Subcutaneous adipose tissue (tissue), 4 donors: ENCODE results near the gene LIG1. TPM values are rescaled to one million over a fixed set of nuclear protein-coding genes. Genes with fewer than 3 reads are reported as not detected.

ENCODE experiments used
- total RNA-seq, 4 donors: library from RNA; depleted of rRNA; stranded (reverse); fragments of >200 nt; gene quantifications; one replicate each; pipeline ENCODE4 v1.1.0, GENCODE V29; 2016
- TF ChIP-seq, protein P1 (sequence below): fragments of 450-650 bp; IDR thresholded peaks from one replicate; pipeline ENCODE4 v1.5.1; 2016; ENCODE audit warnings: low read depth, mild to moderate bottlenecking, control low read depth, antibody characterized with exemption, moderate library complexity

LIG1 gene
- total RNA-seq, 4 donors from 2014 or later = 2.3 to 22.0 (median 8.5) TPM

DNA sequence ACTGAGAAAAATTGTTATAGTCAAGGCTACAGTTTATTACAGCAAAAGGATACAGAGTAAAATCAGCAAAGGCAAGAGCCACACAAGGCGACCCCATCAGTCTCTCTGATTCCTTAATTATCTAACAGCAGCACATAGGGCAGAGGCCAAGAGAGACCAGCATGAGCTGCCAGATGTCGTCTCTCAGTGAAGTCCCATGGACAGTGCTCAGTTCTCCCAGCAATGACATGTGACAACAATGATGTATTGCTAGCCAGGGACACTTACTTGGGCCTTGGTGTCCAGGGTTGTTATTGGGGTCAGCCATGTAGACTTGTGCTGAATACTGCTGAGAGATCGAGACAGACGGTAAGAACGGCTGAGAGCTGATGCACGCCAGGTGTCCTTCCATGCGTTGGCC, 22.6 kb upstream of the LIG1 start:
- TF ChIP-seq, protein P1, sequence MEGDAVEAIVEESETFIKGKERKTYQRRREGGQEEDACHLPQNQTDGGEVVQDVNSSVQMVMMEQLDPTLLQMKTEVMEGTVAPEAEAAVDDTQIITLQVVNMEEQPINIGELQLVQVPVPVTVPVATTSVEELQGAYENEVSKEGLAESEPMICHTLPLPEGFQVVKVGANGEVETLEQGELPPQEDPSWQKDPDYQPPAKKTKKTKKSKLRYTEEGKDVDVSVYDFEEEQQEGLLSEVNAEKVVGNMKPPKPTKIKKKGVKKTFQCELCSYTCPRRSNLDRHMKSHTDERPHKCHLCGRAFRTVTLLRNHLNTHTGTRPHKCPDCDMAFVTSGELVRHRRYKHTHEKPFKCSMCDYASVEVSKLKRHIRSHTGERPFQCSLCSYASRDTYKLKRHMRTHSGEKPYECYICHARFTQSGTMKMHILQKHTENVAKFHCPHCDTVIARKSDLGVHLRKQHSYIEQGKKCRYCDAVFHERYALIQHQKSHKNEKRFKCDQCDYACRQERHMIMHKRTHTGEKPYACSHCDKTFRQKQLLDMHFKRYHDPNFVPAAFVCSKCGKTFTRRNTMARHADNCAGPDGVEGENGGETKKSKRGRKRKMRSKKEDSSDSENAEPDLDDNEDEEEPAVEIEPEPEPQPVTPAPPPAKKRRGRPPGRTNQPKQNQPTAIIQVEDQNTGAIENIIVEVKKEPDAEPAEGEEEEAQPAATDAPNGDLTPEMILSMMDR = no peak

DNA sequence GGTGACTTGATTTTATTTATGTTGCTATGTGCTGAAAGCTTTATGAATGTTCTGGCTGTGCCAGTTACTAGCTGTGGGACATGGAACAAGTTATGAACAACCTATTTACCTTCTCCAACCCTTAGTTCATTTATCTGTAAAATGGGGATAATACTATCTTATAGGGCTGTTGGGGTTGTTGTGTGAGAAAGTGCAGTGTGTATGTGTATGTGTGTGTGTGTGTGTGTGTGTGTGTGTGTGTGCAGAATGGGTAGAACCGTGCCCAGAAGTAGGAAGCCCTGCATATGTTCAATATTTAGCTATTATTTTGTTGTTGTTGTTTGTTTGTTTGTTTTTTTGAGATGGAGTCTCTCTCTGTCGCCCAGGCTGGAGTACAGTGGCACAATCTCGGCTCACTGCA, 20.7 kb upstream of the LIG1 start:
- TF ChIP-seq, protein P1 = no peak

DNA sequence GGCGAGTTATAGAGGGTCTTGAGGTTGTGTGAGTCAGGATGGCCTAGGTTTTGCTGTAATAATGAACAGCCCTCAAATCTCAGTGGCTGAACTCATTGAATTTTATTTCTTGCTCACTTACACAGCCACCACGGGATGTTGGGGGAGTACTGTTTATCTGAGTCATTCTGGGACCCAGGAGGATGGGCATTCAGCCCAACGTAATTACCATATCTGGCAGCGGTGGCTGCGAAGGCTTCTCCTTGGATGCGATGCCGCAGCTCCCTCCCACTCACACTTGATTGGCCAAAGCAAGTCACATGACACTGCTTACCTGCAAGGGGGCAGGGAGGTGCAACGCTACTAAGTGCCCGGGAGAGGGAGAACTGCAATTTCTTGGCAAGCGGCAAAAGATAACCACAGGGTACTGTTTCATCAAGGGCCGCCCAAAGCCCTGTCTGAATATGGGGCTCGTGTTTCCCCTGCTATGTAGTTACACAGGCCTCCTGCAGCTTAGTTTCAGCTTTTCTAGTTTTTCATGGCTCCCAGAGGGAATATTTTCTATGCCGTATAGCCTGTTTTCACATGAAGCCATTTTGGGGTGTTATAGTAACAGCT, 20.2 kb upstream of the LIG1 start:
- TF ChIP-seq, protein P1 = no peak

DNA sequence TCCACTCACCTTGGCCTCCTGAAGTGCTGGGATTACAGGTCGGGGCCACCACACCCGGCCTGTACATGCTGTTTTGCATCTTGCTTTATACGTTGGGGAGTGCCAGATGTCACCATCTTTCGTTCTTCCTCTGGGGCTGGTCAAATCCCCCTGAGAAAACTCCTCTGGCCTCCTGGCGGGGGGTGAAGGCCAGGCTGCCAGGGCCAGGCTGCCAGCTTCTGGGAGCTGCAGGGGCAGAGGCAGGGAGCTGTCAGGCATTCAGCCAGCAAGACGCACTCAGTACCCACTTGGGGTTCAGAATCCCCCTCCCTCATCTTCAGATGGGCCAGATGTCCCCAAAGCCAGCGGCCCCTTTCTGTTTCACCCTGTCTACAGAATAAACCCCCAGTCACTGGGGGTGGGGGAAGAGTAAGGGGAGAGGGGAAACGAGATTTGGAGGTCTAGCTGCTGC, 16.4 kb upstream of the LIG1 start:
- TF ChIP-seq, protein P1 = no peak

DNA sequence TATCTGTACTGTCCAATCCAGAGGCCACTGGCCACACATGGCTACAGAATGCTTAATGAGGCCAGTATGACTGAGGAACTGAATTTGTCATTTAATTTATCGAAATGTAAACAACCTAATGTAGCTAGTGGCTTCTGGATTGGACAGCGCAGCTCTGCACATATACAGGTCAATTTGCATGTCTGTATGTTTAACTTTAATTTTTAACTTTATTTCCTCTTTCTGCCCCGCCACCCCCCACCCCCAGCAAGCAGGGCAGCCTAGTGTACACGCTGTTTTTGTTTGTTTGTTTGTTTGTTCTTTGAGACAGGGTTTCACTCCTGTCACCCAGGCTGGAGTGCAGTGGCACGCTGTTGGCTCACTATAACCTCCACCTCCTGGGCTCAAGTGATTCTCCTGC, 15.9 kb upstream of the LIG1 start:
- TF ChIP-seq, protein P1 = no peak

DNA sequence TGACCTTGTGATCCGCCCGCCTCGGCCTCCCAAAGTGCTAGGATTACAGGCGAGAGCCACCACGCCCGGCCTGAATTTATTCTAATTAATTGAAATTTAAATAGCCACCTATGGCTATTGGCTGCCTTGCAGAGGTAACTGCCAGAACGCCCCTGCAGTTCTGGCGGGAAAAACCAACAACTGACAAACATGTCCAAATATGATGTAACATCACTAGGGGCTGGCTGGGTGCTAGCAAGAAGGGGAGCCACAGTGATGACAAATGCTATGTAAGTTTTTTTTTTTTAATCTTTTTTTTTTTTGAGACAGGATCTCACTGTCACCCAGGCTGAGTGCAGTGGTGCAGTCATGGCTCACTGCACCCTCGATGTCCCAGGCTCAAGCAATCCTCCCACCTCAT, 13.2 kb upstream of the LIG1 start:
- TF ChIP-seq, protein P1 = no peak

DNA sequence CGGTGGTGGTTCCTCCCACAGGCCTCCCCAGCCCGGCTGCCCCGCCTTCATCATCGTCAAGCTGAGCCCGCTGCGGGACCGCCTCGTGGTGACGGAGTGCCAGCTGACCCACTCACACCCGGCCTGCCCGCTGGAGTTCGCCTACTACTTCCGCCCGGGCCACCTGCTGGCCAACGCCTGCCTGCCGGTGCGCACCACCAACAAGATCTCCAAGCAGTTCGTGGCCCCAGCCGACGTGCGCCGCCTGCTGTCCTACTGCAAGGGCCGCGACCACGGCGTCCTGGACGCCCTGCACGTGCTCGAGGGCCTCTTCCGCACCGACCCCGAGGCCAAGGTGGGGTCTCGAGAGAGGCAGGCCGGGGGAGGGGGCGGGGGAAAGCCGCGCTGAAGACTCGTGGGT, 12.3 kb upstream of the LIG1 start:
- TF ChIP-seq, protein P1 = no peak
